Measurements from ENCODE around the gene ABHD17C.

Gene ABHD17C

GRCh38 chr15:80798911-80799310, 103.8 kb downstream of the ABHD17C start:
- peaks cover 0 to 9% (median 0%) of the 10 kb centered on the region in 10 experiments; a peak in 3 of 20 replicates for H3K4me1 ChIP-seq
- H3K27ac ChIP-seq: no peak overlapping the region
- no peak overlapping the region for H3K4me3 ChIP-seq
- no peaks in the 10 kb centered on the region for H3K36me3 ChIP-seq
- no peak overlapping the region for H3K4me2 ChIP-seq
- H3K27me3 ChIP-seq: no peaks in the 10 kb centered on the region
- no peak for TF ChIP-seq Cebpa-rat (IDR thresholded peaks at IDR 0.05)
- H3K9ac ChIP-seq: no peak overlapping the region
- H4K20me1 ChIP-seq: no peaks in the 10 kb centered on the region
- H3K9me3 ChIP-seq (replicated peaks in 1 of 11): no peaks in the 10 kb centered on the region; a peak in 1 of 22 replicates

GRCh38 chr15:80800067-80800466, 105.0 kb downstream of the ABHD17C start:
- no peak overlapping the region for H3K9ac ChIP-seq

GRCh38 chr15:80801891-80802680, 107.0 kb downstream of the ABHD17C start:
- Histone ChIP-seq H3K4me1 (peaks cover 0 to 9% (median 0%) of the 10 kb centered on the region in 10 experiments; a peak in 3 of 20 replicates), H3K9ac (no peak overlapping the region), H3K27ac (no peak overlapping the region), H4K20me1 (no peaks in the 10 kb centered on the region), H3K36me3 (no peaks in the 10 kb centered on the region), H3K9me3 (replicated peaks in 1 of 11) (no peaks in the 10 kb centered on the region; a peak in 1 of 22 replicates), H3K4me2 (no peak overlapping the region), H3K4me3 (no peak overlapping the region), H3K27me3 (no peaks in the 10 kb centered on the region)
- no peak for TF ChIP-seq Cebpa-rat (IDR thresholded peaks at IDR 0.05)

More at GRCh38 chr15:80800067-80800466, 105.0 kb downstream of the ABHD17C start:
- Histone ChIP-seq H3K4me3 (no peak overlapping the region), H3K27ac (no peak overlapping the region), H3K4me2 (no peak overlapping the region), H3K27me3 (no peaks in the 10 kb centered on the region), H3K9me3 (replicated peaks in 1 of 11) (no peaks in the 10 kb centered on the region; a peak in 1 of 22 replicates), H3K4me1 (peaks cover 0 to 9% (median 0%) of the 10 kb centered on the region in 10 experiments; a peak in 3 of 20 replicates), H3K36me3 (no peaks in the 10 kb centered on the region), H4K20me1 (no peaks in the 10 kb centered on the region)
- TF ChIP-seq Cebpa-rat (IDR thresholded peaks at IDR 0.05): no peak

- no peak for TF ChIP-seq Cebpa-rat (IDR thresholded peaks at IDR 0.05)
- H3K4me3 ChIP-seq: no peak overlapping the region
- no peaks in the 10 kb centered on the region for H3K36me3 ChIP-seq
- H3K9me3 ChIP-seq (replicated peaks in 1 of 11): no peaks in the 10 kb centered on the region; a peak in 1 of 22 replicates
- H4K20me1 ChIP-seq: no peaks in the 10 kb centered on the region
- H3K4me2 ChIP-seq: no peak overlapping the region
- peaks cover 0 to 9% (median 0%) of the 10 kb centered on the region in 10 experiments; a peak in 3 of 20 replicates for H3K4me1 ChIP-seq
- H3K27ac ChIP-seq: no peak overlapping the region
- no peak overlapping the region for H3K9ac ChIP-seq
- no peaks in the 10 kb centered on the region for H3K27me3 ChIP-seq
Measured at GRCh38 chr15:80803580-80804525, 108.7 kb downstream of the ABHD17C start.

GRCh38 chr15:80804970-80805495, 109.9 kb downstream of the ABHD17C start:
- Histone ChIP-seq H3K27ac (no peak overlapping the region), H4K20me1 (no peaks in the 10 kb centered on the region), H3K9ac (no peak overlapping the region), H3K27me3 (no peaks in the 10 kb centered on the region), H3K36me3 (no peaks in the 10 kb centered on the region), H3K4me1 (peaks cover 0 to 9% (median 0%) of the 10 kb centered on the region in 10 experiments; a peak in 3 of 20 replicates), H3K9me3 (replicated peaks in 1 of 11) (no peaks in the 10 kb centered on the region; a peak in 1 of 22 replicates), H3K4me3 (no peak overlapping the region), H3K4me2 (no peak overlapping the region)
- no peak for TF ChIP-seq Cebpa-rat (IDR thresholded peaks at IDR 0.05)

Measured in BLaER1 treated with 17β-estradiol and CSF1 and Interleukin-3, amounts not matched to agents 10 nM and 100 nM (cell line).